ENCODE measurements around the gene POLH.
"Not testable (repeated sequence)": the region's sequence is repeated elsewhere in the genome, so short reads cannot be mapped to it uniquely, and the experiment has no call there.

Gene POLH

GRCh38 chr6:43639984-43640800 is 64.2 kb downstream of the POLH start:
- DNase-seq (ENCODE audit: low read depth, low spot score) = no peak
- no peak for TF ChIP-seq CTCF (IDR thresholded peaks at IDR 0.05; ENCODE audit: low read depth, low read length)
- in situ Hi-C loops (cut with HindIII; ENCODE audit: low sequenced_read_pairs) = no loop called here
- no peak overlapping the region for H3K4me3 ChIP-seq (ENCODE audit: low read depth, low read length)

- in situ Hi-C loops (cut with HindIII; ENCODE audit: low sequenced_read_pairs) = no loop called here
- TF ChIP-seq CTCF (IDR thresholded peaks at IDR 0.05; ENCODE audit: low read depth, low read length) = no peak
- peak; percentile 78 for DNase-seq (ENCODE audit: low read depth, low spot score)
- H3K4me3 ChIP-seq (ENCODE audit: low read depth, low read length) = peak within 1 kb of the TSS; percentile 56
Measured at GRCh38 chr6:43644940-43645612, 69.1 kb downstream of the POLH start, which contains the start of gene RSPH9. Gene RSPH9 (plus strand): TSS chr6:43645036. CDS start chr6:43645099, 63 bp downstream.

GRCh38 chr6:43645613-43645964 is 69.6 kb downstream of the POLH start:
- no peak for TF ChIP-seq CTCF (IDR thresholded peaks at IDR 0.05; ENCODE audit: low read depth, low read length)
- in situ Hi-C loops (cut with HindIII; ENCODE audit: low sequenced_read_pairs) = no loop called here
- peak overlapping the region; percentile 56 for H3K4me3 ChIP-seq (ENCODE audit: low read depth, low read length)
- DNase-seq (ENCODE audit: low read depth, low spot score) = no peak

GRCh38 chr6:43647613-43648012 is 71.6 kb downstream of the POLH start:
- no peak for TF ChIP-seq CTCF (IDR thresholded peaks at IDR 0.05; ENCODE audit: low read depth, low read length)
- in situ Hi-C loops (cut with HindIII; ENCODE audit: low sequenced_read_pairs) = no loop called here
- no peak overlapping the region for H3K4me3 ChIP-seq (ENCODE audit: low read depth, low read length)
- no peak for DNase-seq (ENCODE audit: low read depth, low spot score)

- in situ Hi-C loops (cut with HindIII; ENCODE audit: low sequenced_read_pairs) = no loop called here
- no peak overlapping the region for H3K4me3 ChIP-seq (ENCODE audit: low read depth, low read length)
- DNase-seq (ENCODE audit: low read depth, low spot score) = no peak
- TF ChIP-seq CTCF (IDR thresholded peaks at IDR 0.05; ENCODE audit: low read depth, low read length) = no peak
Measured at GRCh38 chr6:43648248-43648647, 72.3 kb downstream of the POLH start.

- in situ Hi-C loops (cut with HindIII; ENCODE audit: low sequenced_read_pairs); H3K4me3 ChIP-seq (ENCODE audit: low read depth, low read length); DNase-seq (ENCODE audit: low read depth, low spot score): not testable (repeated sequence)
Measured at GRCh38 chr6:43652822-43653221, 76.8 kb downstream of the POLH start.

- TF ChIP-seq CTCF (IDR thresholded peaks at IDR 0.05; ENCODE audit: low read depth, low read length) = no peak
Measured at GRCh38 chr6:43657221-43657802, 81.3 kb downstream of the POLH start.

More at GRCh38 chr6:43657221-43657802, 81.3 kb downstream of the POLH start:
- DNase-seq (ENCODE audit: low read depth, low spot score) = no peak
- in situ Hi-C loops (cut with HindIII; ENCODE audit: low sequenced_read_pairs) = no loop called here
- H3K4me3 ChIP-seq (ENCODE audit: low read depth, low read length) = no peak overlapping the region
